CD4-positive, CD25-positive, alpha-beta regulatory T cell (primary cell): ENCODE measurements around the gene SLC8A2. TPM values are rescaled to one million over a fixed set of nuclear protein-coding genes. Genes with fewer than 3 reads are reported as not detected.
"Not testable (repeated sequence)": the region's sequence is repeated elsewhere in the genome, so short reads cannot be mapped to it uniquely, and the experiment has no call there.

Source experiments
- ATAC-seq, 2 donors: fragments of 150-1000 bp; cut with Tn5 transposase; one replicate each; pipeline ENCODE4 v1.10.0; 2021; ENCODE audit warnings: low read depth in 2 of 2, moderate number of reproducible peaks in 2 of 2, moderate library complexity in 1 of 2
- DNase-seq, 3 donors: peaks; one replicate each; pipeline versions ENCODE4 v3.0.0 to v3.0.0-alpha.2; 2012 to 2022; ENCODE audit warnings: mixed read lengths in 1 of 3
- H3K27ac ChIP-seq: one replicate; pipeline ENCODE4 v1.7.0; 2013; ENCODE audit warnings: mild to moderate bottlenecking, low read length; ENCODE audit not compliant: insufficient read depth, poor library complexity, severe bottlenecking
- H3K27me3 ChIP-seq: one replicate; pipeline ENCODE4 v1.7.0; 2013; ENCODE audit warnings: low read length; ENCODE audit not compliant: control insufficient read depth, insufficient read depth
- H3K36me3 ChIP-seq: one replicate; pipeline ENCODE4 v1.7.0; 2013; ENCODE audit warnings: mild to moderate bottlenecking, low read length, moderate library complexity; ENCODE audit not compliant: control insufficient read depth, insufficient read depth
- H3K4me1 ChIP-seq: 2 replicates; pipeline ENCODE4 v1.7.0; 2013; ENCODE audit warnings: mild to moderate bottlenecking, low read length; ENCODE audit not compliant: insufficient read depth, control insufficient read depth, poor library complexity, severe bottlenecking
- H3K4me3 ChIP-seq: one replicate; pipeline ENCODE4 v1.7.0; 2013; ENCODE audit warnings: low read depth, mild to moderate bottlenecking, low read length, moderate library complexity
- H3K9me3 ChIP-seq, 2 experiments: 1 replicate in 1 of 2; 2 replicates in 1 of 2; pipeline ENCODE4 v1.7.0; 2013; ENCODE audit warnings: low read length in 2 of 2, mild to moderate bottlenecking in 1 of 2, moderate library complexity in 1 of 2; ENCODE audit not compliant: control insufficient read depth in 2 of 2
- H3K27ac Mint-ChIP-seq, 3 donors: one replicate each; pipeline ENCODE4 v1.8.0; 2020 to 2022; ENCODE audit warnings: mild to moderate bottlenecking in 3 of 3, mixed read lengths in 3 of 3, moderate library complexity in 2 of 3
- H3K27me3 Mint-ChIP-seq: one replicate; pipeline ENCODE4 v1.8.0; 2022; ENCODE audit warnings: mild to moderate bottlenecking, mixed read lengths
- H3K36me3 Mint-ChIP-seq: one replicate; pipeline ENCODE4 v1.8.0; 2020; ENCODE audit warnings: mixed read lengths
- H3K4me1 Mint-ChIP-seq, 4 donors: one replicate each; pipeline ENCODE4 v1.8.0; 2020 to 2022; ENCODE audit warnings: mixed read lengths in 4 of 4, mild to moderate bottlenecking in 1 of 4
- H3K4me3 Mint-ChIP-seq, 4 donors: one replicate each; pipeline ENCODE4 v1.8.0; 2020 to 2022; ENCODE audit warnings: mild to moderate bottlenecking in 4 of 4, mixed read lengths in 4 of 4, moderate library complexity in 3 of 4
- H3K9me3 Mint-ChIP-seq, 7 donors: one replicate each; pipeline ENCODE4 v1.8.0; 2020 to 2022; ENCODE audit warnings: mixed read lengths in 7 of 7, mild to moderate bottlenecking in 3 of 7, moderate library complexity in 2 of 7
- polyA plus RNA-seq, 4 donors: library from polyadenylated mRNA; unstranded; fragments of 300-500 nt; fragmentation: Illumina TruSeq; gene quantifications; one replicate each; pipeline ENCODE4 v1.2.3, GENCODE V29; 2021
- total RNA-seq: library from RNA; stranded (reverse); gene quantifications from one replicate; pipeline ENCODE4 v1.2.3, GENCODE V29; 2022

SLC8A2 gene
- total and polyA plus RNA-seq, 5 donors from 2014 or later: not detected

DNA sequence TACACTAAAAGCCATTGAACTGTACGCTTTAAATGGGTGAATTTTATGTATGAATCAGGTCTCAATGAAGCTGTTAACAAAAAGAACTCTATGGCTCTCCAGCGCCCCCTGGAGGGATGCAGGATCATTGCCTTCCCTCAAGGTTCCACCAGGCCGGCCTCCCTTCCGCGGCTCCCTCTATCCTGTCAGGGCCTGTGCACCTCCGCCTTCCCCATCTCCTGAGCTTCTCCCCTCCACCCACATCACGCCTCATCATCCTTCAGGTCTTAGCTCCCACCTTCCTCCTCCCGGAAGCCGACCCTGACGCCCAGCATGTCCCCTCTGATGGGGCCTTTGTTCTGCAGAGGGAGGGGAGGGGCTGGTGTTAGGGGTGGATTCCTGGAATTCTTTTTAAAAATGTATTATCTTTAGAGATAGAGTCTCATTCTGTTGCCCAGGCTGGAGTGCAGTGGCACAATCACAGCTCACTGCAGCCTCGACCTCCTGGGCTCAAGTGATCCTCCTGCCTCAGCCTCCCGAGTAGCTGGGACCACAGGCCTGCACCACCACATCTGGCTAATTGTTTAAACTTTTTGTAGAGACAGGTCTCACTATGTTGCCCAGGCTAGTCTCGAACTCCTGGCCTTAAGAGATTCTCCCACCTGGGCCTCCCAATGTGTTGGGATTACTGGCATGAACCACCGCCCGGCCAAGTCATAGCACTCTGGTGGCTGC lies 80.0 kb downstream of the SLC8A2 start:
- Histone ChIP-seq H3K27me3 (no peaks in the 10 kb centered on the region), H3K4me3 (no peak overlapping the region), H3K9me3 (no peaks in the 10 kb centered on the region), H3K27ac (no peak overlapping the region), H3K4me1 (peaks cover 6% of the 10 kb centered on the region), H3K36me3 (no peaks in the 10 kb centered on the region)
- Mint-ChIP-seq H3K4me1 (peaks cover 0 to 8% (median 5%) of the 10 kb centered on the region in 4 donors), H3K27me3 (peaks cover 13% of the 10 kb centered on the region), H3K36me3 (no peaks in the 10 kb centered on the region), H3K27ac (peak overlapping the region; percentile 38 to 71 (median 44)), H3K9me3 (peaks cover 0 to 1% (median 0%) of the 10 kb centered on the region in 7 donors), H3K4me3 (no peak overlapping the region)
- DNase-seq (peak; percentile 67 to 82 (median 78)), ATAC-seq (peak; percentile 79 to 80)

DNA sequence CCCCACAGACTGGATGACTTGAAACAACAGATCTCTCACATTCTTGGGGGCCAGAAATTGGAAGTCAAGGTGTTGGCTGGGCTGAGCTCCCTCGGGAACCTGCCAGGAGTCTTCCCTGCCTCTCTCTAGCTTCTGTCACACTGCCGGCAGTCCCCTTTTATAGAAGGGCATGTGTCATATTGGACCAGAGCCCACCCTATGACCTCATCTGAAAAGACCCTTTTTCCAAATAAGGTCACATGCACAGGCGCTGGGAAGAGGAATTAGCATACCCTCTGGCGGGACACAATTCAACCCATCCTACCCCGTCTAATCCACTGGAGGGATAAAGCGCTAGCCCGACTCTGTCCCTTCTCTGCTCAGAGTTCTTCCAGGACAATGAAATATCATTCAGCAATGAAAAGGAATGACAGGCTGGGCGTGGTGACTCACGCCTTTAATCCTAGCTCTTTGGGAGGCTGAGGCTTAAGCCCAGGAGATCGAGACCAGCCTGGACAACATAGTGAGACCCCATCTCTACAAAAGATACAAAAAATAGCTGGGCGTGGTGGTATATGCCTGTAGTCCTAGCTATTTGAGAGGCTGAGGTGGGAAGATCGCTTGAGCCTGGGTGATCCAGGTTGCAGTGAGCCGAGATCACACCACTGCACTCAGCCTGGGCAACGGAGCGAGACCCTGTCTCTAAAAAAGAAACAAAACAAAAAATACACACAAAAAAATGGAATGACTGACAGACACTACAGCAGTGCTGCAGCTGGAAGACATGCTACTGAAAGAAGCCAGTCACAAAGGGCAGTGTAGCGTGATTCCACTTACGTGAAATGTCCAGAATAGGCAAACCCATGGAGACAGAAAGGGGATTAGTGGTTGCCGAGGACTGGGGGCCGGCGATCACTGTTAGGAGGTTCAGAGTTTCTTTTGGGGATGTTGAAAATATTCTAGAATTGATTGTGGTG lies 80.9 kb downstream of the SLC8A2 start:
- no peak for ATAC-seq
- Histone ChIP-seq H3K4me3 (no peak overlapping the region), H3K36me3 (no peaks in the 10 kb centered on the region), H3K9me3 (no peaks in the 10 kb centered on the region), H3K27ac (no peak overlapping the region), H3K27me3 (no peaks in the 10 kb centered on the region), H3K4me1 (peaks cover 6% of the 10 kb centered on the region)
- Mint-ChIP-seq H3K27me3 (peaks cover 8% of the 10 kb centered on the region), H3K4me3 (no peak overlapping the region), H3K36me3 (no peaks in the 10 kb centered on the region), H3K4me1 (peaks cover 0 to 8% (median 5%) of the 10 kb centered on the region in 4 donors), H3K9me3 (peaks cover 0 to 1% (median 0%) of the 10 kb centered on the region in 7 donors), H3K27ac (peak overlapping the region in 1 of 3 donors; percentile 44)
- no peak for DNase-seq

GRCh38 chr19:47389150-47389556 lies 82.5 kb downstream of the SLC8A2 start:
- H3K9me3 Mint-ChIP-seq: peaks cover 0 to 1% (median 0%) of the 10 kb centered on the region in 7 donors
- H3K36me3 Mint-ChIP-seq: no peaks in the 10 kb centered on the region
- H3K4me1 ChIP-seq: peaks cover 6% of the 10 kb centered on the region
- no peak overlapping the region for H3K27ac ChIP-seq
- peak in 1 of 2 donors; percentile 14 for ATAC-seq
- no peaks in the 10 kb centered on the region for H3K9me3 ChIP-seq
- no peak overlapping the region for H3K27ac Mint-ChIP-seq
- peaks cover 4% of the 10 kb centered on the region for H3K27me3 Mint-ChIP-seq
- peak in 1 of 3 donors; percentile 6 for DNase-seq
- peaks cover 0 to 8% (median 5%) of the 10 kb centered on the region in 4 donors for H3K4me1 Mint-ChIP-seq
- H3K4me3 Mint-ChIP-seq: no peak overlapping the region
- H3K36me3 ChIP-seq: no peaks in the 10 kb centered on the region
- H3K27me3 ChIP-seq: no peaks in the 10 kb centered on the region
- H3K4me3 ChIP-seq: no peak overlapping the region

GRCh38 chr19:47388721-47389120 lies 83.0 kb downstream of the SLC8A2 start:
- not testable (repeated sequence) for H3K9me3 ChIP-seq, H3K27me3 Mint-ChIP-seq, H3K36me3 Mint-ChIP-seq, H3K9me3 Mint-ChIP-seq, H3K4me3 Mint-ChIP-seq, ATAC-seq, H3K36me3 ChIP-seq, H3K4me1 ChIP-seq, H3K27me3 ChIP-seq, H3K4me1 Mint-ChIP-seq, H3K27ac ChIP-seq, H3K4me3 ChIP-seq, H3K27ac Mint-ChIP-seq
- peak in 1 of 3 donors; percentile 65 for DNase-seq

- H3K4me3 ChIP-seq, H3K27ac ChIP-seq, H3K4me1 ChIP-seq, H3K4me3 Mint-ChIP-seq, H3K27me3 Mint-ChIP-seq, H3K36me3 Mint-ChIP-seq, DNase-seq, H3K27me3 ChIP-seq, H3K36me3 ChIP-seq, H3K9me3 ChIP-seq, ATAC-seq, H3K9me3 Mint-ChIP-seq, H3K27ac Mint-ChIP-seq: not testable (repeated sequence)
- H3K4me1 Mint-ChIP-seq: peaks cover 7 to 13% (median 10%) of the 10 kb centered on the region in 4 donors
Measured at GRCh38 chr19:47387623-47388022, 84.1 kb downstream of the SLC8A2 start.

- H3K4me1 Mint-ChIP-seq: peaks cover 7 to 20% (median 12%) of the 10 kb centered on the region in 4 donors
- H3K4me3 ChIP-seq: not testable (repeated sequence)
Measured at GRCh38 chr19:47386582-47386981, 85.1 kb downstream of the SLC8A2 start.

DNA sequence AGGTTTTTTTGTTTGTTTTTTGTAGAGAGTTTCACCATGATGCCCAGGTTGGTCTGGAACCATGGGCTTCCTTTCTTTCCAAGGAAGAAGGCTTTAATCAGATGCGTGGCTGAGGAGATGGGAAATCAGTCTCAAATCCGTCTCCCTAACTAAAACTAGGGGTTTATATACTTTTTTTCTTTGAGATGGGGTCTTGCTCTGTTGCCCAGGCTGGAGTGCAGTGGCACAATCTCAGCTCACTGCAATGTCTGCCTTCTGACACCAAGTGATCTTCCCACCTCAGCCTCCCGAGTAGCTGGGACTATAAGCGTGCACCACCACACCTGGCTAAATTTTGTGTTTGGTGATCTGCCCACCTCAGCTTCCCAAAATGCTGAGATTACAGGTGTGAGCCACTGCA lies 87.2 kb downstream of the SLC8A2 start:
- not testable (repeated sequence) for H3K4me3 ChIP-seq, H3K9me3 Mint-ChIP-seq, H3K36me3 Mint-ChIP-seq, ATAC-seq, DNase-seq, H3K4me3 Mint-ChIP-seq, H3K27ac Mint-ChIP-seq, H3K27ac ChIP-seq, H3K27me3 ChIP-seq, H3K9me3 ChIP-seq, H3K27me3 Mint-ChIP-seq
- H3K4me1 Mint-ChIP-seq: peaks cover 6 to 21% (median 9%) of the 10 kb centered on the region in 4 donors
- Histone ChIP-seq H3K4me1 (peaks cover 14% of the 10 kb centered on the region), H3K36me3 (peaks cover 10% of the 10 kb centered on the region)

More at GRCh38 chr19:47386582-47386981, 85.1 kb downstream of the SLC8A2 start:
- not testable (repeated sequence) for DNase-seq, ATAC-seq, H3K27me3 ChIP-seq, H3K36me3 Mint-ChIP-seq, H3K36me3 ChIP-seq, H3K4me3 Mint-ChIP-seq, H3K27ac ChIP-seq, H3K27ac Mint-ChIP-seq, H3K9me3 ChIP-seq, H3K27me3 Mint-ChIP-seq, H3K9me3 Mint-ChIP-seq
- peaks cover 11% of the 10 kb centered on the region for H3K4me1 ChIP-seq
